NCI-H1105 (cell line): ENCODE results near the gene FRMD4B.

Experiments used
- DNase-seq: peaks from one replicate; lab custom pipeline; 2025; lab: John Stamatoyannopoulos, UW

FRMD4B gene

DNA sequence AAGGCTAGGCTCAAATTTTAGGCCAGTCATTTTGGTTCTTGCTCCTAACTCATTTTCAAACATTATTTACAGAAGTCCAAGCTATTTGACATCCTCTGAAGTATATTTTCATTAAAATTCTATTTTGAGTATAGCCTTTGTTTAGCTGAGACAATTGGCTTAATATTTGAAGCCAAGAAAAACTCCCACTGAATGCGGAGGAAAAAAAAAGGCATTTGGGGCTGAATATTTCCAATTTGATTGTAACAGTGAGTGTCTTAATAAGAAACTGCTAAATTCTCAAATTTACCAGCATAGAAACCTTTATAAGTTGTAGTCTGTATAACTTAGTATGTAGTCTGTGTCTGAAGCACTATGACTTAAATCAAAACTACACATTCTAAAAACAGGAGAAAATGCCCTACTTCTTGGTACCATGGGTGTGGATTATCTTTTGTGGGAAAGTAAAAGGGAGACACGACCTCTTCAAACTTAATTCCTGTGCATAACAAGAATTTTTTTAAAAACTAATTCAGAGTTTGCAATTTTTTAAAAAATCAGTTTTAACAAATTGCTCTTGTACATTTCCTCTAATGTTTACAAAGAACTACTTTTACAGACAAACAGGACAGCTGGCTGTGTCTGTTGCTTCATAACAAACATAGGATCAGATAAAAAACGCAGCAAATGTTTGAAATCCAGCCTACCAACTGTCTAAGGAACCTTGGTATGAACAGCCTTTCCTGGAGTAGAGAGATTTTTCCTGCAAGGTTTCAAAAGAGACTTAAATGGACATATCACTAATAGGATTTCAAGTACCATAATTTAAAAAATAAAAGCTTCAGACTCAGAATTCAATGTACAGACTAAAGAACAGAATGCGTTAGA is 210.8 kb downstream of the FRMD4B start:
- no peak for DNase-seq

DNA sequence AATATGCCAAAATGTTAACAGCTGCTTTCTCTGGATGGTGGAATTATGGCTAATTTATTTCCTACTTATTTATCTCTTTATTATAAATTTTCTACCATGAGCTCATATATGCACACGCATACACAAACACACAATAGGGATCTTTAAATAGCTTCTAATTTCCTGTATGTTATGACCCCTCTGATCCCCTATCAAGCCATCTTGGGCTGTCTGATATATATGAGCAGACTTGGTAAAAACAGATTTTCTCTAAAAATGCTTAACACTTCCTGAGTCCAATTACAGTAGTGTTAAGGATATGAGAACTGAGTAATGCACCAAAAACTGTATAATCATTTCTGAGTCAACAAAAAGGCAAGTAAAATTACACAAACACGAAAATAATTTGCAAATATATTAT is 211.4 kb downstream of the FRMD4B start:
- DNase-seq = no peak

DNA sequence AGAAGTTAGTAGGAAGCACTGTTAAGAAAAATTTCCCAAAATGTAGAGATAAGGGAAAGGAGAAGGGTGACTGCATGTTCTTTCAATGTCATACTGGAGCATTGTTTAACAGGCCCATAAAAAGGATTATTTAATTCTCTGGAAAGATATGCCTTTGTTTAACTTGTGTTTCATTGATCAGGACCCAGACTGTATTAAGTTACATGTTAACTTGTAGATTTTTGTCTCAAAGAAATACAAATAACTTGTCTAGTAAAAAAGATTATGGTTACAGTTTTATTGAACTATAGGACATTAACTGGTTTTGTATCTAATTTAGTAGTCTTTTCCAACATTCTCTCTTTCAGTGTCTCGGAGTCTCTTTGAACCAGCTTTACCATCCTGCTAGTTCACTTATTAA is 213.8 kb downstream of the FRMD4B start:
- no peak for DNase-seq

DNA sequence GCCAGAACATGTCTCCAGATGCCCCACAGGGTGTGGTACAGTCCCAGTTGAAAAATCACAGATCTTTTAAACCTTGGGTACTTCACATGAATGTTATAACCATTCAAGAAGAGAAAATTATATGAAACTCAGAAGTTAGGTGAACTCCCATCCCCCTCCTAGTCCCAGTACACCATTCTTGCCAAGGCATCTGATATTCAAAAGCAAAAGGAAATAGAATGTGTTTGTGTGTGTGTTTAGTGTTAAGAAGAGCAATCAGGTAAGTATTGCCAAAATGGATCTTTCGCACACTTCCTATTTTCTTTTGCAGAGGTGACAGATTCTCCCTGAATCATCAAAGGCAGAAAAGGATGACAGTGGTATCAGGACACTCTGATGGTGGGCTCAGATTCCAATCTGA is 219.4 kb downstream of the FRMD4B start:
- no peak for DNase-seq

DNA sequence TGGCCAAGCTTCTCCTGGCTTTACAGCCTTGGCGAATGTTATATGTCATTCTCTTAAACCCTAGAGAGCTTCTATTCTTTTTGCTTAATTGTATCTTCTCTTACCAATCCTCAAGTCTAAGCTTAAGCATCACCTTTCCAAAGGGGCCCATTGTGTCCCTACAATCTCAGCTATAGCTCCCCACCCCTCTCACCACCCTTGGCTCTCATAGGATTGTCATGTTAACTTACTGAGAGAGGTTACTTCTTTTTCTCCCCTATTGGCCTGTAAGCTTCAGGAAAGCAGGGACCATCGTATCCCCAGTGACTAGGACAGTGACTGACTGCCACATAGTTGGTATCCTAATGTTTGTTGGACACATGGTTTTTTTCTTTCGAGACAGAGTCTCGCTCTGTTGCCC is 220.1 kb downstream of the FRMD4B start:
- DNase-seq = no peak

DNA sequence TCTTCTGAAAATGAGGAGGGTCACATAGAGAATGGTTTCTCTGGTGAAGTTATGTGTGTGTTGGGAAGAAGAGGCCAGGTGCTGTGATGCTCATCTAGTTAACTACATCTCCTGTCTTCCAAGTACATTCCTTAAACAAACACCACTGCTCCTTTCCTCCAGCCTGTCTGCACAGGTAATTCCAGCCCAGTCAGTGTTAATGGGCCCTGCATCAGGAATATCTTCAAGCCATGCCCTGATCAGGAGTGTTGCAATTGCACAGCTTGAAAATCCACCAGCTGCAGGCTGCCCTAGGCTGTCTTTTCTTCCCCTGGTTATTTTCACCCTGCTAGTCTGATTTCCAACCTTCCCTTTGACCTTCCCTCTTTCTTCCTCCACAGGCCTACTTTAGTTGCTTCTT is 221.6 kb downstream of the FRMD4B start:
- no peak for DNase-seq

DNA sequence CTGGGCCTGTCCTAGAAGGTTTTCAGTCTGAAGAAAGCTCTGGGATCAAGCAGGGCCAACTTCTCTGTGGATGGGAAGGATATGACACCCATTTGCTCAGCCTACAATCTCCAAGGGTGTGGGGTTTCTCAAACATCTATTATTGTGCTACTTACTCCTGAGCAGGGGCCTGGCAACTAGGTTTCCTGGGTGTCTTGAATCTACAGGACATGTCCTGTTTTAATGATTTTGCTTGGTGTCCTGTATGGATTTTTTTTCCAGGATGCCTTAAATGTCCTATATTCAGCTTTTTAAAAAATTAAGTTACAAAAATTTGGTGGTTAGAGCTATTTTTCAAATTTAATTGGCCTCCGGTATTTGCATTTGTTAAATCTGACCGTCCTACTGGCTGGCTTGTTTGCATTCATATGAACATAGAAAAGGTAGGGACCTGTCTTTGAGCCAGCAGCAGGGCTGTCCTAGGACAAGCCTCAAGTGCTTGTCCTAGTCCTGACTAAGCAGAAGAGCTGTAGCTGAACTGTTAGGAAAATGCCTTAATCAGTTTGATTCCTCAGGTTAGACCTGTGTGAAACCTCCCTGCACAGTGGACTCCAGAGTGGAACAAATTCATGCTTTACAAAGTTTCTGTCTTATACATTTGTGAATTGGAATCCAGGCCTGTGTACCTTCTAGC is 223.4 kb downstream of the FRMD4B start:
- DNase-seq = no peak

DNA sequence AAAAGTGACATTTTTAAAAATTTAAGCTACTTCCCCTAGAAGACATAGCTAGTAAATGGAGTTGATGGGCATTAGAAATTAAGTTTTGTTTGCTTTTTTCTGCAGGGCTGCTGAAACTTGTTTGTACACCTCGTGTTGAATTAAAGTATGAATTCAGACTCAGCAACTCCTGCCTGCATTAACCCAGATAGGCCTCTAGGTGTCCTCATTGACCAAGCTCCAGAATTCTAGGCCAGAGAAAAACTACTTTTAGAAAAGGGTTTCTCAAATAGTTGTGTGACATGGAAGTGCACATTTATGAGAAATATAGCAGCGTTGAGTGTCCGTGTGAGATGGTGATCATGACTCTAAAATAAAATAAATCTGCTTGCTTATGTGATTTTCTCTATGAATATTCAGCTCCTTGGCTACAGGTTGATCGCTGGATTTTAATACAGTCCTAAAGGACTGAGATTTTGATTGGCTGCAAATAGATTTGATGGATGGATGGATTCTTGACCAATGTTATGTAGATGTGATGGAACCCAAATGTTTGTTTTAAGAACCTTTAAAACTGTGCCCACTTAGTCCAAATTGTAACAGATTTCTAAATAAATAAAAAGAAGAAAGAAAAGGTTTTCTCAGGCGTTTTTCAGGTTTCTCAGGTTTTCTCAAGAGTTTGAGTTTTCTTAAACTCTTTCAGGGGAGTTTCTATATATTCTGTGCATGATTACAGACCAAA is 224.1 kb downstream of the FRMD4B start:
- DNase-seq = no peak

DNA sequence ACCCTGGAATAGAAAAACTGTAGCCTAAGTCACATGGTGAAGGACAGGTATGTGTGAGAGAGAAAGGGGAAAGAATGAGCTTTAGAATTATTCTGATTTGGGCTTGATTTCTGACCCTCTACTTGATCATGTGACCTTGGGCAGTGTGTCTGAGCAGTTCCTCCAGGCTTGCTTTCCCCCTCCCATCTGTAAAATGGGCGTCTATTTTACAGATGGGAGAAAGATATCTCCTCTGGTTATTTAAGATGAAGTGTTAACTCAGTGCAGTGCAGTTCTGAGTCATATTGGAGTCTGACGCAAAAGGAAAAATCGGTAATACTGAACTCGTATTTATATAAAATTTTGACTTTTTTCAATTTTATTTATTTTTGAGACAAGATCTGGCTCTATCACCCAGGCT is 225.4 kb downstream of the FRMD4B start:
- DNase-seq = no peak

DNA sequence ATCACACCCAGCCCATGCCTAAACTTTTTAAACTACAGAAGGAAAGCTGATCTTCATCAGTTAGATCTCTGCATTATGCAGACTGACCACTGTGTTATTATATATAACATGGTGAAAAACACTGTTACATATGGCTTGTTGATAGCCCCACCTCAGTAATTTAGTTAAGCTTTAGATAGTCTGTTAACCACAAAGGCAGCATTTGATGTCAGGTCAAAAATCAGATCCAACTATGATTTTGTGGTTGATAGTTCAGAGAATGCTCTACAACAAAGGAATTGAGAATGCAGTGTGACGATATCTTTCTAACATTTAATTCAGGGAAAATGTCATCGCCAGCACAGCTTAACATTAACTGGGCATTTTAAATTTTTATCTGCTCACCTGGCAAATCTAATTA is 225.8 kb downstream of the FRMD4B start:
- DNase-seq = no peak

DNA sequence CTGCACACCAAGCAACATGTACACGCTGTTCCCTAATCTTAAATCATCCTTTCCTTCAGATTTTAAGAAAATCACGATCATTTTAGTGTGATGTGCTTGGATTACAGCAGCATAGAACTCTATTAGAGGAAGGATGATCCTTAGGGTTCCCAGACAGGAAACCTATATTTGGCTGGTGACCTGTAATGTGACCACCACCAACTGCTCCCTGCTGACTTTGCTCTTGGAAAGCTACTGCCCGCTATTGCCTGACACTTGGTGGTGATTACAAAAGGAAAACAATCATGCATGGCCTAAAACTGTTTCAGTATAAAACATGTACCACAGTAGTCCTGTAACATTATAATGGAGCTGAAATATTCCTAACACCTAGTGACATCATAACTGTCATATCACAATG is 236.3 kb downstream of the FRMD4B start:
- DNase-seq = no peak

DNA sequence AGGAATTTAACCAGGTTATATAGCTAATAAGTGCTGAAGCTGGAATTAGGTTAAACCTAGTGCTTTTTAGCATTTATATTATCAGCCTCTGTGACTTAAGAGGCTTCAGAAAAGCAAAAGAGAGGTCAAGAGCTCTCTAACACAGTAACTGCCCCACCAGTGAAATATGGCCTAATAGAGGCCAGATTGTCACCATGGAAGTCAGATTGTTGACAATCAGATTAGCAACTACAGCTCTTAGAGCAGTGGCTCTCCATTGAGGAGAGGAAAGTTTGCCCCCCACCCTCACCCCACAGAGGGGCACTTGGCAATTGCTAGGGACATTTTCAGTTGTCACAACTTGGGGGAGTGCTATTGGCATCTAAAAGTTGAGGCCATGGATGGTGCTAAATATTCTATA is 240.2 kb downstream of the FRMD4B start:
- no peak for DNase-seq

DNA sequence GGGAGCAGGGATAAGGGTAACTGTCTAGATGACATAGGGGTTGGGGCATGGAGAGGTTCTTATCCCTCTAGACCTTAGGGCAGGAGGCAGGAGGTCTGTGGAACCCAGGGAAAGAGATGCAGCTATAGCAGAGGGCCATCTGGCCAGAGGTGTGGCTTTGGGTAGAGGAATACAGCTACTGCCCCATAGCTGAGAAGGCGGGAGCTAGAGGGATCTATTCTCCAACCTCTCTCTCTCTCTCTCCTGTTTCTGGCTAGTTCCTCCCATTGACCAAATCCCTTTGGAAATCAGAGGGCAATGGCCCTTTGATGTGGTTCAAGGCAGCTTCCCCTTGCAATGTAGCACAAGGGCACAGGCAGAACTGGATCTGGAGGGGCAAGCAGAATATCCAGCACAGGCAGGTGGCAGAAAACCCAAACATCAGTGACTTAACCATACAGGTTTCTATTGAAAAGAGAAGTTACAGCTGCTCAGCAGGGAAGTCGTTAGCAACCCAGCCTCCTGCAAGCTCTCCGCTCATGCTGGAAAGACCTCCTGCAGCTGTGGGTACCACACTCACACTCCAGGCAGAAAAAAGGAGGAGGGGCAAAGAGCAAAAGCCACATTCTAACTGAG is 241.2 kb downstream of the FRMD4B start:
- DNase-seq = no peak

DNA sequence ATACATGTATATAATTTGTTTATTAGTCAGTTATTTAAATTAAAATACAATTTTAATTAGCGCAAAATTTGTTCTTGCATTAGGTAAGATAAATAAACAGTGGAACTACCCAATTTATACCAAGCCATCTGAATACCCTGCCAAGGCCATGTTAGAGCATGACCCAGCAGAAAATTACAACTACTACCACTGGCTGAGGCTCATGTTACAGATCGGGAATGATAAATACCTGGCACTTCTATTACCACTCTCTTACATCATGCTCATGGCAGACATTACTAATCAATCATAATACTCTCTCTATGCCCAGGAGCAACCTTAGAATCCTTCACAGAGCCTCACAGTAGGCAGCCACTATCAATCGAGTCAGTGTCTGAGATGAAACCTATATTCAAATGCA is 242.3 kb downstream of the FRMD4B start:
- DNase-seq = no peak

DNA sequence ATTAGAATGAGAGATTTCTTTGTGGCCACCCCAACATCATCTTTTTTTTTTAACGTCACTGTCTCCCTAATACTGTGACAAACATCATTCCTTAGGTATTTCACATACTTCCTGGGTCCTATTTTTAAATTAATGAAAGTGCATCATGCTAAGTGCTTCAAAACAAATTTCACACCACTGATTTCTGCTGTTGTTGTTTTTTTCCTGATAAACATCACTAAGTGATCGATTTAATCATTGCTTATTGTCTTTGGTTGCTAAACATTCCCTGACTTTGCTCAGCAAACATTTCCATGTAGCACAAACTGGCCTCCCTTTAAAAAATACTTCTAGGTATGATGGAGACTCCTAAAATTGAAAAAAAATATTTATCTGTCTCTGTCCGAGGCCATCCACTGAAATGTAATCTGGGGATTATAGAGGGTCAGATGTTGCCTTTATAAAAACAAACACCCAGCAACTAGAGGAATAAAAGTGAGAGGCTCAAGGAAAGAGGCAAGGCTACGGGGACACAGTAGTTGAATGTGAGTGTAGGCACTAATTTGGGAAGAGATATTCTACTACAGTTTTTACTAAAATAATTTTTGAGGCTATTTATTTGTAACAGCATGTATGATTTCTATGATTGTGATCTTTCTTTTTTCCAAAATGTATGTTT is 243.0 kb downstream of the FRMD4B start:
- DNase-seq = no peak

DNA sequence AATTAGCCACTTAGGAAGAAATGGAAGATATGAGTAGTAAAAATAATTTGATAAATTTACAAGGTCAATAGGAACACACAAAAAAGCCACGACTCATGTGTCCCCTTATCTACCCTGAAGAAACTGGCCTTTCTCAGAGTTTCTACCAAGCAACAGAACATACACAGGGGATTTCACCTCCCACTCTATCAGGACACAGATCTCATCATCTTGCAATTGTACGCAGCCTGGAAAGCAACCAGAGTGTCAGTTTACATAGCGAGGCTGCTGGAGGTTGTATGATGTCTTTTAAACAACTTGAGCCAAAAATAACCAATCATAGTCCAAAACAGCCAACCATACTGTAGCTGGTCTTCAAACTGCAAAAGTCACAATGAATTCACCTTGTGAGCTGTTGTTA is 243.8 kb downstream of the FRMD4B start:
- DNase-seq = no peak

DNA sequence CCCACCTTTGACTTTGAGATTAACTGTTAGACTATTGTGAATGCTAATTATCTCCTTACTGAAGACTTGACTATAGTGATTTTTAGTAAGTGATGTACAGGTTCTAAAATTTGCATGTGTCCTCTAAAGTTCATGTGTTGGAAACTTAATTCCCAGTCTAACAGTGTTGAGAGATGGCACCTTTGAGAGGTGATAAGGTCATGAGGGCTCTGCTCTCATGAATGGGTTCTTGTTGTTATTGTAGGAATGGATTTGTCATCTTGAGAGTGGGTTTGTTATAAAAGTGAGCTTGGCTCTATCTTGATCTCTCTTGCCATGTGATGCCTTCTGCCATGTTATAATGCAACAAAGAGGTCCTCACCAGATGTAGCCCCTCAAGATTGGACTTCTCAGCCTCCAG is 244.6 kb downstream of the FRMD4B start:
- DNase-seq = no peak

DNA sequence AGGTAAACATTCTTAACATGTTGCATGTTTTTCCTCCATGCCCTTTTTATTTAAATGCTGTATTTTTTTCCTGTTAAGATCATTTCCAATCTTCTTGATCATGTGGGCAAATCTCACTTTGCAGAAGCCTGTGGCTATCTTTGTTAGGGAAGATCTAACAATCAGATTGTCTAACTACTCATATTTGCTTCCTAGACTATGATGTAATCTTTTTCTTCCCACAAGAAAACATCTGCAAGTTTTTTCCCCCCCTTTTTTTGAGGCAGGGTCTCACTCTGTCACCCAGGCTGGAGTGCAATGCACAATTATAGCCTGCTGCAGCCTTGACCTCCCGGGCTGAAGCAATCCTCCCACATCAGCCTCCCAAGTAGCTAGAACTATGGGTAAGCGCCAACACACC is 248.5 kb downstream of the FRMD4B start:
- no peak for DNase-seq

DNA sequence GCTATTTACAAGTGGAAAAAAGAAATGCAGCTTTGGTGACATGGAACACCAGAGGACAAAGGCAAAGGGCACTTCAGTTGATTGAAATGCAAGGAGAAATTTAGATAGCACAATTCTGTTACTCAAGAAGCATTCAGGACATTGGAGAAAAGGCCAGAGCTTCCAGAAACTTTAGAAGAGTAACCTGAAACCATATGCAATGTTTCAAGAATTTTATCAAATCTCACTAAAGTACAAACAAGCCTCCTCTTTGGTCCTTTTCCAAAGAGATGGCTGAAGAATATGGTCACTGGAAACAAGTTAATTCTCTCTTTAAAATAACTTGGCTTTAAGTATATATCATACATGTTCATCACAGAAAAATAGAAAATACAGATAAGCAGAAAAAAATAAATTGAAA is 248.9 kb downstream of the FRMD4B start:
- no peak for DNase-seq

DNA sequence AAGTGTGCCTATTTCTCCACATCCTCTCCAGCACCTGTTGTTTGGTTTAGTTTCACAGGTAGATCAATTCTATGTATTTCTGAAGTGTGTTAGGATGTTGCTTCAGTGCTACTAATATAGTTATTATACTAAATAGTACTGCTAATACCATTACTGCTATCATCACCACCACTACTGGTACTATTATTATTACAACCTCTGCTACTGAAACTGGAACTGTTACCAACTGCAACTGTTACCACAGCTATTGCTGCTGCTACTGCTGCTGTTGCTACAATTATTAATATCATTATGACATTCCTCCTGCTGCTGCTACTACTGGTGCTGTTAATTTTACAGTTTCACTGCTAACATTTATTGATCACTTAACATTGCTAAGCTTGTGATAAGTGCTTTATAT is 255.2 kb downstream of the FRMD4B start:
- DNase-seq = no peak

DNA sequence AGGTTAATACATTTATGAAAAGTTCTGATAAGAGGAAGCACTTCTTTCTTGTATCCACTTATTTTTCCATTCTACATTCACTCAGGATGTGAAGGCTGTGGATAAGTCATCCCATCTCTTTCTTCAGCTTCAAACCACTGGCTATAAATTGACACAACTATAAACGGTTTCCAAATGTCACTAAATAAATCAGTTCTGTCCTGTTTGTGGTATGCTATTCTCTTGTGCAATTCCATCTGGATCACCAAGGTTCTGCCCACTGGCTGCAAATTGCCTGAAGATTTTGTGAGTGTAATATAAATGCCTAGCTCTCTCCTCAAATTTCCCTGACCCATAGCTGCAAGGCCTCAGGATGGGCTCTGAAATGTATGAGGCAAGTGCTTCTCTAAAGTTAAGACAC is 256.4 kb downstream of the FRMD4B start:
- DNase-seq = no peak

DNA sequence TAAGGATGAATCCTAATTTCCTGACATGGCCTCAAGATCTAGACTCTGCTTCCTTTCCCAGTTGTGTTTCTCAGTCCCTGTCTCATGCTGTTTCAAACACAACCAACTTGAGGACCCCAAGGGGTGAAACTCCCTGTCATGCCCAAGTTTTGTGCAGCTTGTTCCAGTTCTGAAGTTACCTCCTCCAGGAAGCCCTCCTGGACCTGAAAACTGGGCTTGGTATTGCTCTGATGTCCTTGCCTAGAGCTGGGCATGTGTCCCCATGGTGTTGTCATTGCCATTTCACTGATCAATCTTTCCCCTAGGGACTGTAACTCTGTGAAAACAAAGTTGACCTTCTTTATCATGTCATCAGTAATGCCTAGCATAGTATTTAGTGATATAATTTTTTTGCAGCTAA is 257.4 kb downstream of the FRMD4B start:
- no peak for DNase-seq
